ENCODE data around the gene PHF21A. TPM values are rescaled to one million over a fixed set of nuclear protein-coding genes. Genes with fewer than 3 reads are reported as not detected.

PHF21A gene
- total RNA-seq, 1 donor from 2014 or later = 69.3 TPM

GRCh38 chr11:45933846-45934579 is 187.2 kb downstream of the PHF21A start:
- H3K36me3 ChIP-seq (ENCODE audit: insufficient read depth, low read length) = peaks cover 14% of the 10 kb centered on the region
- H3K4me1 Mint-ChIP-seq (ENCODE audit: low read depth, unreplicated experiment) = peaks cover 21% of the 10 kb centered on the region
- TF ChIP-seq EZH2 (IDR thresholded peaks at IDR 0.05; ENCODE audit: insufficient read depth, low read length) (no peak), CTCF (IDR thresholded peaks at IDR 0.05; ENCODE audit: insufficient read depth, low read depth, low read length) (no peak)
- no peaks in the 10 kb centered on the region for H3K27me3 Mint-ChIP-seq (ENCODE audit: low read depth, unreplicated experiment)
- H3K9me3 Mint-ChIP-seq (ENCODE audit: unreplicated experiment) = no peaks in the 10 kb centered on the region
- no peaks in the 10 kb centered on the region for H3K9me3 ChIP-seq (ENCODE audit: insufficient read depth, low read depth, low read length)
- H3K4me1 ChIP-seq (ENCODE audit: insufficient read depth, low read length) = no peaks in the 10 kb centered on the region
- no peaks in the 10 kb centered on the region for H3K27me3 ChIP-seq (ENCODE audit: insufficient read depth, low read length)
- H2AFZ ChIP-seq (ENCODE audit: low read depth, low read length) = no peak overlapping the region
- H3K4me3 Mint-ChIP-seq (ENCODE audit: unreplicated experiment) = no peak overlapping the region
- H3K79me2 ChIP-seq (ENCODE audit: insufficient read depth, low read length) = no peaks in the 10 kb centered on the region
- no peak overlapping the region for H3K9ac ChIP-seq (ENCODE audit: low read length)
- H3K4me2 ChIP-seq (ENCODE audit: low read length) = no peak overlapping the region
- H3K27ac Mint-ChIP-seq (ENCODE audit: unreplicated experiment) = no peak overlapping the region
- H3K27ac ChIP-seq (ENCODE audit: low read depth, low read length) = no peak overlapping the region
- H4K20me1 ChIP-seq (ENCODE audit: insufficient read depth, low read length) = peaks cover 4% of the 10 kb centered on the region
- no peak overlapping the region for H3K4me3 ChIP-seq (ENCODE audit: insufficient read depth, low read depth, low read length)
- FAIRE-seq (no peak), DNase-seq (ENCODE audit: low read depth) (no peak)
- peaks cover 18% of the 10 kb centered on the region for H3K36me3 Mint-ChIP-seq (ENCODE audit: low read depth, unreplicated experiment)

GRCh38 chr11:45933131-45933831 is 188.0 kb downstream of the PHF21A start:
- H3K27ac Mint-ChIP-seq (ENCODE audit: unreplicated experiment) = peak overlapping the region; percentile 9
- peaks cover 14% of the 10 kb centered on the region for H3K36me3 ChIP-seq (ENCODE audit: insufficient read depth, low read length)
- no peak overlapping the region for H3K27ac ChIP-seq (ENCODE audit: low read depth, low read length)
- DNase-seq (ENCODE audit: low read depth) (peak; percentile 25), FAIRE-seq (no peak)
- H3K36me3 Mint-ChIP-seq (ENCODE audit: low read depth, unreplicated experiment) = peaks cover 18% of the 10 kb centered on the region
- H3K4me2 ChIP-seq (ENCODE audit: low read length) = no peak overlapping the region
- peaks cover 21% of the 10 kb centered on the region for H3K4me1 Mint-ChIP-seq (ENCODE audit: low read depth, unreplicated experiment)
- H4K20me1 ChIP-seq (ENCODE audit: insufficient read depth, low read length) = peaks cover 4% of the 10 kb centered on the region
- H3K27me3 Mint-ChIP-seq (ENCODE audit: low read depth, unreplicated experiment) = no peaks in the 10 kb centered on the region
- H3K4me3 Mint-ChIP-seq (ENCODE audit: unreplicated experiment) = peak overlapping the region; percentile 31
- no peak for TF ChIP-seq CTCF (IDR thresholded peaks at IDR 0.05; ENCODE audit: insufficient read depth, low read depth, low read length)
- no peak for TF ChIP-seq EZH2 (IDR thresholded peaks at IDR 0.05; ENCODE audit: insufficient read depth, low read length)
- no peaks in the 10 kb centered on the region for H3K4me1 ChIP-seq (ENCODE audit: insufficient read depth, low read length)
- no peak overlapping the region for H2AFZ ChIP-seq (ENCODE audit: low read depth, low read length)
- H3K27me3 ChIP-seq (ENCODE audit: insufficient read depth, low read length) = no peaks in the 10 kb centered on the region
- no peak overlapping the region for H3K9ac ChIP-seq (ENCODE audit: low read length)
- H3K4me3 ChIP-seq (ENCODE audit: insufficient read depth, low read depth, low read length) = no peak overlapping the region
- H3K9me3 ChIP-seq (ENCODE audit: insufficient read depth, low read depth, low read length) = no peaks in the 10 kb centered on the region
- no peaks in the 10 kb centered on the region for H3K9me3 Mint-ChIP-seq (ENCODE audit: unreplicated experiment)
- H3K79me2 ChIP-seq (ENCODE audit: insufficient read depth, low read length) = no peaks in the 10 kb centered on the region

GRCh38 chr11:45932217-45932616 is 189.0 kb downstream of the PHF21A start:
- Mint-ChIP-seq H3K36me3 (ENCODE audit: low read depth, unreplicated experiment) (peaks cover 15% of the 10 kb centered on the region), H3K27ac (ENCODE audit: unreplicated experiment) (no peak overlapping the region), H3K4me3 (ENCODE audit: unreplicated experiment) (no peak overlapping the region), H3K27me3 (ENCODE audit: low read depth, unreplicated experiment) (no peaks in the 10 kb centered on the region), H3K4me1 (ENCODE audit: low read depth, unreplicated experiment) (peaks cover 21% of the 10 kb centered on the region), H3K9me3 (ENCODE audit: unreplicated experiment) (no peaks in the 10 kb centered on the region)
- H3K36me3 ChIP-seq (ENCODE audit: insufficient read depth, low read length) = peaks cover 14% of the 10 kb centered on the region
- no peaks in the 10 kb centered on the region for H3K9me3 ChIP-seq (ENCODE audit: insufficient read depth, low read depth, low read length)
- FAIRE-seq (no peak), DNase-seq (ENCODE audit: low read depth) (no peak)
- no peaks in the 10 kb centered on the region for H3K27me3 ChIP-seq (ENCODE audit: insufficient read depth, low read length)
- no peak overlapping the region for H2AFZ ChIP-seq (ENCODE audit: low read depth, low read length)
- no peak overlapping the region for H3K4me3 ChIP-seq (ENCODE audit: insufficient read depth, low read depth, low read length)
- H3K4me1 ChIP-seq (ENCODE audit: insufficient read depth, low read length) = no peaks in the 10 kb centered on the region
- H3K4me2 ChIP-seq (ENCODE audit: low read length) = no peak overlapping the region
- no peaks in the 10 kb centered on the region for H3K79me2 ChIP-seq (ENCODE audit: insufficient read depth, low read length)
- no peak overlapping the region for H3K27ac ChIP-seq (ENCODE audit: low read depth, low read length)
- no peak for TF ChIP-seq EZH2 (IDR thresholded peaks at IDR 0.05; ENCODE audit: insufficient read depth, low read length)
- no peak for TF ChIP-seq CTCF (IDR thresholded peaks at IDR 0.05; ENCODE audit: insufficient read depth, low read depth, low read length)
- no peak overlapping the region for H3K9ac ChIP-seq (ENCODE audit: low read length)
- H4K20me1 ChIP-seq (ENCODE audit: insufficient read depth, low read length) = peaks cover 4% of the 10 kb centered on the region

Measured in astrocyte (in vitro differentiated cells and primary cell).